OCI-LY1 (cell line): ENCODE data around the gene ADCY9.

ENCODE experiments used
- H2AFZ ChIP-seq: fragments of 200-600 bp; sonication (generic), shearing (Covaris generic); 2 replicates; pipeline ENCODE4 v1.6.0; 2014; ENCODE audit warnings: antibody characterized with exemption, mild to moderate bottlenecking, low read length
- H3F3A ChIP-seq: fragments of 200-600 bp; sonication (generic), shearing (Covaris generic); 2 replicates; pipeline ENCODE4 v1.6.0; 2014; ENCODE audit warnings: mild to moderate bottlenecking, antibody characterized with exemption, low read length, moderate library complexity; ENCODE audit not compliant: insufficient read depth
- H3K27ac ChIP-seq: fragments of 200-600 bp; sonication (generic); 2 replicates; pipeline ENCODE4 v1.5.1; 2014; ENCODE audit warnings: low read length, mixed run types, mild to moderate bottlenecking, low read depth; ENCODE audit not compliant: poor library complexity, severe bottlenecking
- H3K27me3 ChIP-seq: fragments of 200-600 bp; sonication (generic); 2 replicates; pipeline ENCODE4 v1.6.0; 2014; ENCODE audit warnings: antibody characterized with exemption, mild to moderate bottlenecking, low read length, moderate library complexity; ENCODE audit not compliant: insufficient read depth
- H3K36me3 ChIP-seq: fragments of 200-600 bp; sonication (generic); 2 replicates; pipeline ENCODE4 v1.6.1; 2014; ENCODE audit warnings: mild to moderate bottlenecking, antibody characterized with exemption, low read length, moderate library complexity, mixed read lengths; ENCODE audit not compliant: insufficient read depth
- H3K4me1 ChIP-seq: fragments of 200-600 bp; sonication (generic); 2 replicates; pipeline ENCODE4 v1.5.1; 2014; ENCODE audit warnings: mild to moderate bottlenecking, low read length, moderate library complexity; ENCODE audit not compliant: insufficient read depth, severe bottlenecking
- H3K4me2 ChIP-seq: fragments of 200-600 bp; sonication (generic), shearing (Covaris generic); 2 replicates; pipeline ENCODE4 v1.6.1; 2014; ENCODE audit warnings: low read length
- H3K4me3 ChIP-seq: fragments of 200-600 bp; sonication (generic); 2 replicates; pipeline ENCODE4 v1.5.1; 2014; ENCODE audit warnings: low read length, low read depth, mild to moderate bottlenecking, mixed read lengths; ENCODE audit not compliant: poor library complexity, severe bottlenecking
- H3K79me2 ChIP-seq: fragments of 200-600 bp; shearing (Covaris generic); 2 replicates; pipeline ENCODE4 v1.6.1; 2016; ENCODE audit warnings: mixed run types, low read length, mixed read lengths; ENCODE audit not compliant: insufficient read depth
- H3K9ac ChIP-seq: fragments of 200-600 bp; sonication (generic), shearing (Covaris generic); 2 replicates; pipeline ENCODE4 v1.6.1; 2014; ENCODE audit warnings: mild to moderate bottlenecking, low read length, mixed read lengths
- H3K9me2 ChIP-seq: fragments of 200-600 bp; sonication (generic), shearing (Covaris generic); 2 replicates; pipeline ENCODE4 v1.6.1; 2014; ENCODE audit warnings: low read depth, mild to moderate bottlenecking, low read length, mixed read lengths
- H3K9me3 ChIP-seq: fragments of 200-600 bp; shearing (Covaris generic); 2 replicates; pipeline ENCODE4 v1.6.1; 2014; ENCODE audit warnings: low read length, mixed read lengths
- H4K20me1 ChIP-seq: fragments of 200-600 bp; sonication (generic), shearing (Covaris generic); 2 replicates; pipeline ENCODE4 v1.6.0; 2016; ENCODE audit warnings: mild to moderate bottlenecking, low read length; ENCODE audit not compliant: insufficient read depth
- EZH2 ChIP-seq: fragments of 200-600 bp; sonication (generic), shearing (Covaris generic); IDR thresholded peaks from 2 replicates; pipeline ENCODE4 v1.8.0; 2017; ENCODE audit warnings: borderline replicate concordance, mixed run types, mild to moderate bottlenecking, antibody characterized with exemption, low read length, moderate library complexity, mixed read lengths
- TF ChIP-seq, protein P1 (sequence below): fragments of 200-600 bp; sonication (generic), shearing (Covaris generic); IDR thresholded peaks from 2 replicates; pipeline ENCODE4 v1.5.1; 2017; ENCODE audit warnings: mild to moderate bottlenecking, antibody characterized with exemption, low read length, moderate library complexity, mixed read lengths

ADCY9 gene

DNA sequence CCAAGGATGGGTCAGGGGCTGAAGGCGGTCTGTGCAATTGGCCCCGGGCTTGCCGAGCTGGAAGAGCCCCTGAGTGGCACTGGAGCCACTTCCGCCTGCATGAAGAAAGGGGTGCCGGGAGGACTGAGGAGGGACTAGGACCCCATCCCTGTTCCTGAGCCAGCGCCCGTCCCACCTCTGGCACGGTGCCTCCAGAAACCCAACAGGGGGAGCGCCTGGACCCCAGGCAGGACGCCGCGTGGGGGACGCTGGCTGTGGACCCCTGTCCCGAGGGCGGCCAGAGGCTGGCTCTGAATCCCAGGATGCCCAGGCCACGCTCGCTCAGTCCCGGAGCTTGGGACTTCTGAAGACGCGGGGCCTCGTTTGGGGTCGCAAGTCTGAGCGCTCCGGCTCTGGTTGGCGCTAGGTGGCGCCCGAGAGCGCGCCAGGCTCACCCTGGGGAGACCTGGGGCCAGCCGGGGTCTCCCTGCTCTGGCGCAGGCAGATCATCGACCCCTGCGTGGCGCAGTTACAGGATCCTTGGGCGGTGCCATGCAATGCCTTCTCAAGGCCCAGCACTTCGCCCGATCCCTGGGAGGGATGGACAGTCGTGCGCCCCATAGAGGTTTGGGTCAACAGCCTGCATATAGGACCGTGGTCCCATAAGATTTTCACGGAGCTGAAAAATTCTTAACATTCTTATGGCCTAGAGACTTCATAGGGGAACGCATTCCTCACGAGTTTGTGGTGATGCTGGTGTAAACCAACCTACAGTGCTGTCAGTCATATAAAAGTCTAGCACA, 177.2 kb downstream of the ADCY9 start:
- H3K4me3 ChIP-seq: no peak overlapping the region
- TF ChIP-seq, protein P1, sequence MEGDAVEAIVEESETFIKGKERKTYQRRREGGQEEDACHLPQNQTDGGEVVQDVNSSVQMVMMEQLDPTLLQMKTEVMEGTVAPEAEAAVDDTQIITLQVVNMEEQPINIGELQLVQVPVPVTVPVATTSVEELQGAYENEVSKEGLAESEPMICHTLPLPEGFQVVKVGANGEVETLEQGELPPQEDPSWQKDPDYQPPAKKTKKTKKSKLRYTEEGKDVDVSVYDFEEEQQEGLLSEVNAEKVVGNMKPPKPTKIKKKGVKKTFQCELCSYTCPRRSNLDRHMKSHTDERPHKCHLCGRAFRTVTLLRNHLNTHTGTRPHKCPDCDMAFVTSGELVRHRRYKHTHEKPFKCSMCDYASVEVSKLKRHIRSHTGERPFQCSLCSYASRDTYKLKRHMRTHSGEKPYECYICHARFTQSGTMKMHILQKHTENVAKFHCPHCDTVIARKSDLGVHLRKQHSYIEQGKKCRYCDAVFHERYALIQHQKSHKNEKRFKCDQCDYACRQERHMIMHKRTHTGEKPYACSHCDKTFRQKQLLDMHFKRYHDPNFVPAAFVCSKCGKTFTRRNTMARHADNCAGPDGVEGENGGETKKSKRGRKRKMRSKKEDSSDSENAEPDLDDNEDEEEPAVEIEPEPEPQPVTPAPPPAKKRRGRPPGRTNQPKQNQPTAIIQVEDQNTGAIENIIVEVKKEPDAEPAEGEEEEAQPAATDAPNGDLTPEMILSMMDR: peak; percentile 84
- TF ChIP-seq EZH2: no peak
- H3K9ac ChIP-seq: no peak overlapping the region

DNA sequence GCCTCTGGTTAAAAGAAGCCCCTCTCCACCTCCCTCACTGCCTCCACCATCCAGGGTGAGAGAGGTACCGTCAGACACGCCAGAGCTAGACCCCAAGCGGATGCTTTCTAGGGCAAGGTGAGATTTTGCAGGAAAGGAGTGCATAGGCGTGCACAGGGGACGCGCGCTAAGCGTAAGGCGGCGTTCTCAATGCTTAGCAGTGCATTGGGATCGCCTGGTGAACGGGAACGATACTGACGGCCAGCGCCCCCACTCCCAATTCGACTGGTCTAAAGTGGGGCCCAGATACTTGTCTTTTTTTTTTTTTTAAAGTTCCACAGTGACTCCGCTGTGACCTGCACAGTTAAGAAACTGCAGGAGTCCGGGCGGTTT, 177.8 kb downstream of the ADCY9 start:
- Histone ChIP-seq H3K4me2 (no peak overlapping the region), H3K4me3 (no peak overlapping the region), H3K9ac (no peak overlapping the region), H3K27ac (no peak overlapping the region), H3K9me2 (no peaks in the 10 kb centered on the region), H3F3A (no peaks in the 10 kb centered on the region), H3K36me3 (no peaks in the 10 kb centered on the region), H3K4me1 (no peaks in the 10 kb centered on the region), H4K20me1 (no peaks in the 10 kb centered on the region), H3K9me3 (no peaks in the 10 kb centered on the region), H3K79me2 (no peaks in the 10 kb centered on the region), H3K27me3 (no peaks in the 10 kb centered on the region; the same call in 1 of the 2 replicates), H2AFZ (no peak overlapping the region)
- no peak for TF ChIP-seq EZH2
- TF ChIP-seq, protein P1: no peak

More for the DNA sequence above, 177.2 kb downstream of the ADCY9 start:
- H3K9me3 ChIP-seq: no peaks in the 10 kb centered on the region
- no peaks in the 10 kb centered on the region for H3K36me3 ChIP-seq
- no peaks in the 10 kb centered on the region for H4K20me1 ChIP-seq
- no peak overlapping the region for H2AFZ ChIP-seq
- no peak overlapping the region for H3K4me2 ChIP-seq
- H3K27me3 ChIP-seq: no peaks in the 10 kb centered on the region; the same call in 1 of the 2 replicates
- no peaks in the 10 kb centered on the region for H3K79me2 ChIP-seq
- H3K27ac ChIP-seq: no peak overlapping the region
- H3K4me1 ChIP-seq: no peaks in the 10 kb centered on the region
- H3F3A ChIP-seq: no peaks in the 10 kb centered on the region
- no peaks in the 10 kb centered on the region for H3K9me2 ChIP-seq

DNA sequence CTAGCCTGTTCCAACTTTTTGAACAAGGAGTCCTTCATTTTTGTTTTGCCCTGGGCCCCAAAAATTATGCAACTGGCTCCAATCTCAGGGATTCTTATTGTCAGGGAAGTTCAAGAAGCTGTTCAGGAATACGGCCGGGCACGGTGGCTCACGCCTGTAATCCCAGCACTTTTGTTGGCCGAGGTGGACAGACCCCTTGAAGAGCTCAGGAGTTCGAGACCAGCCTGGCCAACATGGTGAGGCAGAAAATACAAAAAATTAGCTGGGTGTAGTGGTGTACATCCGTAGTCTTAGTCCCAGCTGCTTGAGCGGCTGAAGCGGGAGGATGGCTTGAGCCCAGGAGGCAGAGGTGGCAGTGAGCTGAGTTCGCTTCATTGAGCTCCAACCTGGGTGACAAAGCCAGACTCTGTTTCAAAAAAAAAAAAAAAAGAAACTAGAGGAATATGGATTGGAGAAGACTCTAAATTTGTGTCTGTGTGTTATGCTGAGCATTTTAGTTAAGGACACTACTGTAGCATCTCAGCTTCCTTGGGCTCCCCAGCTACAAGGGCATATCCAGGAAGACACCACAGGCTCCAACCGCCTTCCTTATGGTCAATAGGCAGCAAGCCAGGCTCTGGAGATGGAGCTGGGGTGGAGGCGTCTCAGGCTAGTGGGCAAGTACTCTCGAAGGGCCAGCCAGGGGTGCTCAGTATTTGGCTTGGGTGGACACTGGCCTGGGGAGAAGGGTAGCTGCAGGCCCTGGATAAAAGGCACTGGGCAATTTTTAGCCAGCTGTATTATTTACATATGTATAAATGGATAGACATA, 179.0 kb downstream of the ADCY9 start:
- no peak overlapping the region for H3K4me3 ChIP-seq
- no peak overlapping the region for H2AFZ ChIP-seq
- no peaks in the 10 kb centered on the region for H3K36me3 ChIP-seq
- H3K4me1 ChIP-seq: no peaks in the 10 kb centered on the region
- no peaks in the 10 kb centered on the region for H3F3A ChIP-seq
- H3K9ac ChIP-seq: no peak overlapping the region
- no peaks in the 10 kb centered on the region for H3K79me2 ChIP-seq
- no peaks in the 10 kb centered on the region for H4K20me1 ChIP-seq
- H3K9me3 ChIP-seq: no peaks in the 10 kb centered on the region
- H3K27ac ChIP-seq: no peak overlapping the region
- no peaks in the 10 kb centered on the region for H3K9me2 ChIP-seq
- H3K27me3 ChIP-seq: no peaks in the 10 kb centered on the region; the same call in 1 of the 2 replicates
- TF ChIP-seq, protein P1: no peak
- no peak for TF ChIP-seq EZH2
- H3K4me2 ChIP-seq: no peak overlapping the region
